Activated CD8-positive, alpha-beta T cell treated with anti-CD3 and anti-CD28 coated beads for 36 hours (primary cell): Measurements from ENCODE around the gene MYCBPAP. TPM values are rescaled to one million over a fixed set of nuclear protein-coding genes. Genes with fewer than 3 reads are reported as not detected.
"Not testable (repeated sequence)": the region's sequence is repeated elsewhere in the genome, so short reads cannot be mapped to it uniquely, and the experiment has no call there.

Experiments used
- ATAC-seq: fragments of 200-7000 bp; cut with Tn5 transposase; one replicate; pipeline ENCODE4 v1.10.0; 2021; ENCODE audit warnings: mild to moderate bottlenecking, moderate library complexity
- CTCF ChIA-PET: fragments of 350-600 bp; sonication (Branson Sonifier 250); formaldehyde crosslinking; loops from one replicate; lab custom pipeline; 2021; ENCODE audit warnings: antibody characterized with exemption; lab: Charles Lee
- POLR2A ChIA-PET: fragments of 350-600 bp; sonication (Branson Sonifier 250); formaldehyde crosslinking; loops from one replicate; lab custom pipeline; 2021; ENCODE audit warnings: antibody characterized with exemption; lab: Charles Lee
- DNase-seq: peaks from one replicate; pipeline ENCODE4 v3.0.0-alpha.2; 2020
- H3K27ac Mint-ChIP-seq: one replicate; pipeline ENCODE4 v1.8.0; 2021; ENCODE audit warnings: mild to moderate bottlenecking, mixed read lengths
- H3K27me3 Mint-ChIP-seq: one replicate; pipeline ENCODE4 v1.8.0; 2021; ENCODE audit warnings: mixed read lengths
- H3K36me3 Mint-ChIP-seq: one replicate; pipeline ENCODE4 v1.8.0; 2021; ENCODE audit warnings: low read depth, mixed read lengths
- H3K4me1 Mint-ChIP-seq: one replicate; pipeline ENCODE4 v1.8.0; 2021; ENCODE audit warnings: low read depth, mixed read lengths
- H3K4me3 Mint-ChIP-seq: one replicate; pipeline ENCODE4 v1.8.0; 2021; ENCODE audit warnings: mild to moderate bottlenecking, moderate library complexity, mixed read lengths
- H3K9me3 Mint-ChIP-seq: one replicate; pipeline ENCODE4 v1.8.0; 2021; ENCODE audit warnings: mixed read lengths
- intact Hi-C: fragments of 100-400 bp; cut with micrococcal nuclease; formaldehyde crosslinking; loops from one replicate; pipeline ENCODE4 v1.10.0; 2022
- total RNA-seq, 2 experiments: library from RNA; stranded (reverse); gene quantifications; one replicate each; pipeline ENCODE4 v1.2.3, GENCODE V29; 2021
- TF ChIP-seq, protein P1 (sequence below): fragments of 200-600 bp; IDR thresholded peaks from one replicate; pipeline ENCODE4 v1.8.0; 2022; ENCODE audit warnings: antibody characterized with exemption, mild to moderate bottlenecking

The MYCBPAP gene
- total RNA-seq, 2 experiments from 2014 or later = 6.7 to 6.9 TPM

DNA sequence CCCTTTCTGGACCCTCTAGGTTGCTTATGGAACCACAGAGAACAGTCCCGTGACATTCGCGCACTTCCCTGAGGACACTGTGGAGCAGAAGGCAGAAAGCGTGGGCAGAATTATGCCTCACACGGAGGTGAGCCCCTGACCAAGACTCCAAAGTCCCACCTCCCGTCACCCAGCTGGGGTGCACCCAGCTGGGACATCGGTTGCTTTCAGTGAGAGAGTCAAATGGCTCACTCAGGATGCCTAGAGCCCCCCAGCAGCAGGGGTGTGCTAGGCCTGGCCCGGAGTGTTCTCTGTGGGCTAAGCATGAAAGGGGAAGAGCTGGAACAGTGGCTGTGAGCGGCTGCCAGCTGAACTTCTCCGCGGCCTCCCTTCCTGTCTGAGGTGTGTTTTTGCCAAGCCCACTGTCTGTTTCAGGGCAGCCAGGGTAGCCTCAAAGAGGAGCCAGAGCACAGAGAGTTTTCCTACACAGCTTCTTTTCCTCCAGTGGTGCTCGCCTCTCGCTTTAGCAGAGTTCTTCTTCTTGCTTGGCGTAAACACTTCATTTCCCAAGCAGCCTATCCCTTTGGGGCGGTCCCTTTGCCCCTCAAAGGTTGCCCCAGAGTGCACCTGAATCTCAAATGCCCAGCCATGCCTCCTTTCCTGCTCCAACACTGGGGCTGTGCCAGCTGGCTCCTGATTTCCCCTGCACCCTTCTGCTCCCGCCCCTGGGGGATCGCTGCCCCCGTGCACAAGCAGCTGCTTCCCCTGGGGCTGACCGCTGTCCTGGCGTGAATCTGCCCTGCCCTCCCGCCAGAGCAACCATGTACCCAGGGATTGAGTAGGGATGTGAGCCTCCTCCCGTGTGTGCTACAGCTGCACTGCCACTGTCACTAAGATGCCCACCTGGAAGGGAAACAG lies 37.0 kb upstream of the MYCBPAP start:
- Mint-ChIP-seq H3K4me3 (no peak overlapping the region), H3K4me1 (peaks cover 4% of the 10 kb centered on the region), H3K27ac (no peak overlapping the region), H3K9me3 (no peaks in the 10 kb centered on the region), H3K27me3 (peaks cover 16% of the 10 kb centered on the region), H3K36me3 (no peaks in the 10 kb centered on the region)
- DNase-seq (no peak), ATAC-seq (peak; percentile 30)
- TF ChIP-seq, protein P1, sequence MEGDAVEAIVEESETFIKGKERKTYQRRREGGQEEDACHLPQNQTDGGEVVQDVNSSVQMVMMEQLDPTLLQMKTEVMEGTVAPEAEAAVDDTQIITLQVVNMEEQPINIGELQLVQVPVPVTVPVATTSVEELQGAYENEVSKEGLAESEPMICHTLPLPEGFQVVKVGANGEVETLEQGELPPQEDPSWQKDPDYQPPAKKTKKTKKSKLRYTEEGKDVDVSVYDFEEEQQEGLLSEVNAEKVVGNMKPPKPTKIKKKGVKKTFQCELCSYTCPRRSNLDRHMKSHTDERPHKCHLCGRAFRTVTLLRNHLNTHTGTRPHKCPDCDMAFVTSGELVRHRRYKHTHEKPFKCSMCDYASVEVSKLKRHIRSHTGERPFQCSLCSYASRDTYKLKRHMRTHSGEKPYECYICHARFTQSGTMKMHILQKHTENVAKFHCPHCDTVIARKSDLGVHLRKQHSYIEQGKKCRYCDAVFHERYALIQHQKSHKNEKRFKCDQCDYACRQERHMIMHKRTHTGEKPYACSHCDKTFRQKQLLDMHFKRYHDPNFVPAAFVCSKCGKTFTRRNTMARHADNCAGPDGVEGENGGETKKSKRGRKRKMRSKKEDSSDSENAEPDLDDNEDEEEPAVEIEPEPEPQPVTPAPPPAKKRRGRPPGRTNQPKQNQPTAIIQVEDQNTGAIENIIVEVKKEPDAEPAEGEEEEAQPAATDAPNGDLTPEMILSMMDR = no peak
- CTCF ChIA-PET = interaction anchor here (1.1 to 3.6 kb wide), 4 partner anchors 7 to 155 kb away, joined by 3 to 14 read pairs (median 4); partner anchors contain the start of gene LRRC59
- POLR2A ChIA-PET = interaction anchor here (0.8 to 1.2 kb wide), 4 partner anchors 8 to 30 kb away, joined by 3 read pairs; no protein-coding TSS in a partner anchor
- intact Hi-C loops = no loop called here

DNA sequence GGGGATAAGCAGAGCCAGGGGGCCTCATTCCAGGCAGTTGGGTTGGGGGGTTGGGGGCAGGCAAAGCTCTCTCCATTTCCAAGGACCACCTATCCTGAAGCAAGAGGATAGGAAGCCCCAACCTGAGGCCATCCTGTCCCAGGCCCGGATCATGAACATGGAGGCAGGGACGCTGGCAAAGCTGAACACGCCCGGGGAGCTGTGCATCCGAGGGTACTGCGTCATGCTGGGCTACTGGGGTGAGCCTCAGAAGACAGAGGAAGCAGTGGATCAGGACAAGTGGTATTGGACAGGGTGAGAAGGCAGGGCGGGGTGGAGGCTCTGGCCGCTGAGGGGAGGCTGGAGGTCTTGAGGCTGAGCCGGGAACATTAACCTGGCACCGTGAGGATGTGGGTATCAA lies 36.0 kb upstream of the MYCBPAP start:
- Mint-ChIP-seq H3K9me3 (no peaks in the 10 kb centered on the region), H3K4me3 (no peak overlapping the region), H3K36me3 (no peaks in the 10 kb centered on the region), H3K4me1 (peaks cover 4% of the 10 kb centered on the region), H3K27me3 (peaks cover 17% of the 10 kb centered on the region), H3K27ac (no peak overlapping the region)
- CTCF ChIA-PET = interaction anchor here (3.6 kb wide), 1 partner anchor 75 kb away, joined by 14 read pairs; the partner anchor contains the start of gene LRRC59
- DNase-seq = no peak
- no peak for ATAC-seq
- POLR2A ChIA-PET = interaction anchor here (0.8 kb wide), 1 partner anchor 13 kb away, joined by 3 read pairs; no protein-coding TSS in a partner anchor
- TF ChIP-seq, protein P1 = no peak
- intact Hi-C loops = no loop called here

DNA sequence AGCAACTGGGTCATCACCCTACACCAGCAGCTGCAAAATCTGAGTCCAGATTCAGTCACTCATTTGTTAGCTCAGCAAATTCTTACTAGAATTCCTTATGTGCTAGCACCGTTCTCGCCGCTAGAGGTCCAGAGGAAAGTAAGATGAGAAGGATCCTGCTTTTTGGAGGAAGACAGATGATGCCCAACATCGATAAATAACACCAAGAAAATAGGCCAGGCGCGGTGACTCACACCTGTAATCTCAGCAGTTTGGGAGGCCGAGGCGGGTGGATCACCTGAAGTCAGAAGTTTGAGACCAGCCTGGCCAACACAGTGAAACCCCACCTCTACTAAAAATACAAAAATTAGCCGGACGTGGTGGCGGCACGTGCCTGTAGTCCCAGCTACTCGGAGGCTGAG lies 35.5 kb upstream of the MYCBPAP start:
- H3K4me1 Mint-ChIP-seq, POLR2A ChIA-PET, H3K4me3 Mint-ChIP-seq, intact Hi-C loops, H3K36me3 Mint-ChIP-seq, H3K27ac Mint-ChIP-seq, DNase-seq, ATAC-seq, H3K9me3 Mint-ChIP-seq: not testable (repeated sequence)
- CTCF ChIA-PET = interaction anchor here (0.7 to 3.6 kb wide), 3 partner anchors 11 to 75 kb away, joined by 3 to 14 read pairs (median 3); partner anchors contain the start of gene LRRC59
- H3K27me3 Mint-ChIP-seq = peaks cover 14% of the 10 kb centered on the region

DNA sequence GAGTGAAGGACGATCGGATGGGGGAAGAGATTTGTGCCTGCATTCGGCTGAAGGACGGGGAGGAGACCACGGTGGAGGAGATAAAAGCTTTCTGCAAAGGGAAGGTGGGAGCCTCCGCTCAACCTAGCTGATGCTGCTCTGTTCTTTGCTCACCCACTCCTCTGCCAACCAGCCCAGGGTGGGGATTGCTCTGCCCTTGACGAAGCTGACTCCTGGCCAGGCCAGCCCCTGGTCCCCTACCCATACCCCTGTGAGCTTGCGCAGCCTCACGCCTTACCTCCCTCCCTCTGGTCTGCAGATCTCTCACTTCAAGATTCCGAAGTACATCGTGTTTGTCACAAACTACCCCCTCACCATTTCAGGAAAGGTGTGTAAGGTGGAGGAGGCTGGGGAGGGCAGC lies 34.3 kb upstream of the MYCBPAP start:
- ChIA-PET POLR2A (interaction anchor here (0.6 kb wide), 1 partner anchor 17 kb away, joined by 4 read pairs; no protein-coding TSS in a partner anchor), CTCF (interaction anchor here (0.9 to 3.6 kb wide), 4 partner anchors 10 to 156 kb away, joined by 3 to 14 read pairs (median 4); partner anchors contain the start of gene LRRC59)
- no peak for DNase-seq
- Mint-ChIP-seq H3K4me3 (no peak overlapping the region), H3K27me3 (peaks cover 7% of the 10 kb centered on the region), H3K36me3 (no peaks in the 10 kb centered on the region), H3K4me1 (peaks cover 6% of the 10 kb centered on the region), H3K9me3 (no peaks in the 10 kb centered on the region), H3K27ac (no peak overlapping the region)
- TF ChIP-seq, protein P1 = no peak
- intact Hi-C loops = no loop called here
- ATAC-seq = no peak

DNA sequence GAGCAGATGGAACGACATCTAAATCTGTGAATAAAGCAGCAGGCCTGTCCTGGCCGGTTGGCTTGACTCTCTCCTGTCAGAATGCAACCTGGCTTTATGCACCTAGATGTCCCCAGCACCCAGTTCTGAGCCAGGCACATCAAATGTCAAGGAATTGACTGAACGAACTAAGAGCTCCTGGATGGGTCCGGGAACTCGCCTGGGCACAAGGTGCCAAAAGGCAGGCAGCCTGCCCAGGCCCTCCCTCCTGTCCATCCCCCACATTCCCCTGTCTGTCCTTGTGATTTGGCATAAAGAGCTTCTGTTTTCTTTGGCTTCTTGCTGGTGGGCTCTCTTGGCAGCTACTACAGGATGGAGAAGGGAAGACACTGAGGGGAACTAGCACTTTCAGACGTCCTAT lies 33.7 kb upstream of the MYCBPAP start:
- no peak for DNase-seq
- no peak overlapping the region for H3K27ac Mint-ChIP-seq
- H3K36me3 Mint-ChIP-seq = peaks cover under 1% of the 10 kb centered on the region
- ChIA-PET POLR2A (no interaction called here), CTCF (interaction anchor here (1.0 to 1.1 kb wide), 2 partner anchors 27 to 77 kb away, joined by 4 read pairs; partner anchors contain the start of gene LRRC59)
- no peaks in the 10 kb centered on the region for H3K9me3 Mint-ChIP-seq
- TF ChIP-seq, protein P1 = no peak
- peaks cover 5% of the 10 kb centered on the region for H3K27me3 Mint-ChIP-seq
- no peak overlapping the region for H3K4me3 Mint-ChIP-seq
- H3K4me1 Mint-ChIP-seq = peaks cover 7% of the 10 kb centered on the region
- no peak for ATAC-seq
- intact Hi-C loops = no loop called here
